ENCODE measurements around the gene CPEB1. TPM values are rescaled to one million over a fixed set of nuclear protein-coding genes. Genes with fewer than 3 reads are reported as not detected.

Gene CPEB1
- total RNA-seq, 1 experiment from 2014 or later = 1.0 TPM

- no peak for DNase-seq
- Mint-ChIP-seq H3K4me1 (no peaks in the 10 kb centered on the region), H3K27me3 (ENCODE audit: low read depth) (peaks cover 1% of the 10 kb centered on the region; the same call in 1 of the 2 replicates), H3K9me3 (no peaks in the 10 kb centered on the region), H3K36me3 (ENCODE audit: insufficient read depth in 1 of 3, low read depth in 3 of 3) (no peaks in the 10 kb centered on the region), H3K27ac (no peak overlapping the region), H3K4me3 (no peak overlapping the region)
- no peak overlapping the region for H2BK12ac ChIP-seq (ENCODE audit: insufficient read length, low read depth, low read length)
- no peak overlapping the region for H3K23ac ChIP-seq (ENCODE audit: insufficient read length, low read depth, low read length)
- no peak overlapping the region for H4K91ac ChIP-seq (ENCODE audit: insufficient read length, low read depth, low read length)
- H4K20me1 ChIP-seq (ENCODE audit: control insufficient read depth, insufficient read depth, insufficient read length) = no peaks in the 10 kb centered on the region
- no peak overlapping the region for H2BK15ac ChIP-seq (ENCODE audit: low read depth, low read length)
- H2BK20ac ChIP-seq (ENCODE audit: low read depth, low read length, poor library complexity, severe bottlenecking) = no peak overlapping the region
- no peak for TF ChIP-seq CTCF (conservative IDR thresholded peaks at IDR 0.05)
- H3T11ph ChIP-seq (ENCODE audit: low read length) = no peak overlapping the region
- WGBS (ENCODE audit: extremely low coverage, insufficient read length, low lambda C conversion rate) = no CpG with 5 or more reads among the region's 12 CpGs
- H3K18ac ChIP-seq (ENCODE audit: insufficient read length, low read depth, low read length) = no peak overlapping the region
- no peaks in the 10 kb centered on the region for H3K9me3 ChIP-seq (ENCODE audit: control insufficient read depth, low read depth, low read length)
- no peak overlapping the region for H4K8ac ChIP-seq (replicated peaks; ENCODE audit: insufficient read length, low read depth, low read length)
- no peak overlapping the region for H2BK120ac ChIP-seq (ENCODE audit: low read depth, low read length, poor library complexity, severe bottlenecking)
- no peaks in the 10 kb centered on the region for H3K27me3 ChIP-seq (ENCODE audit: insufficient read depth, low read length)
- no peak overlapping the region for H4K5ac ChIP-seq (ENCODE audit: insufficient read length, low read depth, low read length)
- H3K4me1 ChIP-seq (ENCODE audit: insufficient read depth, low read length) = no peaks in the 10 kb centered on the region
- H3K14ac ChIP-seq (ENCODE audit: insufficient read depth, low read length) = no peak overlapping the region; the same call in 1 of the 2 replicates
- no peaks in the 10 kb centered on the region for H3K79me1 ChIP-seq (ENCODE audit: insufficient read depth, low read depth, low read length, poor library complexity, severe bottlenecking)
- H3K4ac ChIP-seq (ENCODE audit: low read depth, low read length) = no peak overlapping the region
- H2AK5ac ChIP-seq (ENCODE audit: insufficient read length, low read length) = no peak overlapping the region
- no peaks in the 10 kb centered on the region for H3K79me2 ChIP-seq (ENCODE audit: insufficient read depth, low read length)
- no peaks in the 10 kb centered on the region for H3K23me2 ChIP-seq (ENCODE audit: insufficient read length, low read depth, low read length, poor library complexity, severe bottlenecking)
- no peak overlapping the region for H3K4me2 ChIP-seq (ENCODE audit: insufficient read depth, insufficient read length, low read length)
- H3K27ac ChIP-seq (ENCODE audit: insufficient read length, low read depth, low read length) = no peak overlapping the region
- H3K9ac ChIP-seq (ENCODE audit: extremely low read depth, insufficient read length, low read length) = no peak overlapping the region
- no peak overlapping the region for H2BK5ac ChIP-seq (ENCODE audit: insufficient read length, low read length)
- H2AFZ ChIP-seq (ENCODE audit: low read length) = no peak overlapping the region
- no peak overlapping the region for H3K56ac ChIP-seq (ENCODE audit: insufficient read length, low read depth, low read length)
Observed at GRCh38 chr15:82613747-82614146, 33.4 kb downstream of the CPEB1 start.

All from H9 (cell line).